Measurements from ENCODE around the gene WNT9A. TPM values are rescaled to one million over a fixed set of nuclear protein-coding genes. Genes with fewer than 3 reads are reported as not detected.
"Not testable (repeated sequence)": the region's sequence is repeated elsewhere in the genome, so short reads cannot be mapped to it uniquely, and the experiment has no call there.

WNT9A gene
- total RNA-seq, 1 experiment from 2014 or later = 22.2 TPM

DNA sequence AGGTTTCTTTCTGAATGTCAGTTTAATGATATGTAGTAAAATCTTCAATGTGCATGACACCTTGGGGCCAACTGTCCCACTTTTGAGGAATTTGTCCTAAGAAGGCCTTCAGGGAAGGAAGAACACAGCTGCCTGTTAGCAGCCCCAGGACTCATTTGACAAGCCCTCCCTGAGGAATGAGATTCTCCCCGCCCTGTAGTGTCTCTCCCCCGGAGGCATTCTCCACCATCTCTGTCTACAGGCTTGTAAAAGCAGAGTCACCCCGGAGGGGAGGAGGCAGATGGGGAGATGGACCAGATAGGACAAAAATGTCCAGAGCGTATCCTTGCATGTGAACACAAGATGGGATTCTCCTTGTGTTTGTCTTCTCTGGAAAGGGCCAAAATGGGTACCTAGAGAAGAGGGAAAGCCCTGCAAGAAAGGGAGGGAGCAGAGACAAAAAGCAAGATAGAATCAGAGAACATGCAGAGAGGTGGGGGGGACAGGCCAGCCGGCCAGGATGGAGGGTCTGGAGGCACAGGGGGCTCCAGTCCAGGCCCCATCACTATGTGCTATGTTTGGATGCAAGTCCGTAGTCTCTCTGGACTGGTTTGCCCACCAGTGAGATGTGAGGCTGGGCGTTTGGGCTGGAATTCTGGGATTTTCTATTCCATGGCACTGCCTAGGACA lies 47.0 kb upstream of the WNT9A start:
- Histone ChIP-seq H2AFZ (ENCODE audit: low read length) (no peak overlapping the region), H3K27ac (ENCODE audit: low read length) (no peak overlapping the region), H3K4me3 (ENCODE audit: low read length) (no peak overlapping the region), H4K20me1 (ENCODE audit: low read length) (no peaks in the 10 kb centered on the region), H3K4me2 (ENCODE audit: low read length) (no peak overlapping the region), H3K9ac (ENCODE audit: low read length) (no peak overlapping the region), H3K79me2 (ENCODE audit: low read length) (no peaks in the 10 kb centered on the region), H3K9me3 (ENCODE audit: low read length) (peaks cover 19% of the 10 kb centered on the region), H3K27me3 (ENCODE audit: low read length) (no peaks in the 10 kb centered on the region), H3K4me1 (ENCODE audit: insufficient read depth, low read length) (no peaks in the 10 kb centered on the region), H3K36me3 (ENCODE audit: low read depth, low read length) (no peaks in the 10 kb centered on the region), H3K9me2 (replicated peaks; ENCODE audit: low read length) (no peaks in the 10 kb centered on the region), H3F3A (ENCODE audit: low read length, unreplicated experiment) (no peaks in the 10 kb centered on the region)
- DNase-seq = no peak
- ChIA-PET CTCF (interaction anchor here (0.7 kb wide), 1 partner anchor 219 kb away, joined by 4 read pairs; no protein-coding TSS in a partner anchor), POLR2A (ENCODE audit: unreplicated experiment) (no interaction called here)
- intact Hi-C loops (cut with micrococcal nuclease) = no loop called here
- BruUV-seq (replicated peaks) = no TSS peak
- TF ChIP-seq CTCF (conservative IDR thresholded peaks at IDR 0.05; ENCODE audit: low read depth, low read length) (no peak), EZH2 (IDR thresholded peaks at IDR 0.05; ENCODE audit: low read length, unreplicated experiment) (no peak), EZH2phosphoT487 (IDR thresholded peaks at IDR 0.05; ENCODE audit: borderline replicate concordance, low read length) (no peak)
- ATAC-seq = no peak

DNA sequence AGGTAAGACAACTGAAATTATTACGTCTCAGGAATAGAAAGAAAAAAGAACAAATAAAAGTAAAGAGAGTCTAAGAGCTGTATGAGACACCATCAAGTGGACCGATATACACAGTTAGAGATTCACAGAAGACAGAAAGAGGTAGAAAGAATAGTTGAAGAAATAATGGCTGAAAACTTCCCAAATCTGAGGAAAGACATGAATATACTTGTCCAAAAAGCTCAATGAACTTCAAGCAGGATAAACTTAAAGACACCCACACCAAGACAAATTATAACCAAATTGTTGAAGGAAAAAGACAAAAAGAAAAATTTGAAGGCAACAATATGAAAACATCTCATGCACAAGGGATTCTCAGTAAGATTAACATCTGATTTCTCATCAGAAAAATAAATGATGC lies 39.4 kb upstream of the WNT9A start:
- no peak overlapping the region for H2AFZ ChIP-seq (ENCODE audit: low read length)
- H3K4me3 ChIP-seq (ENCODE audit: low read length) = no peak overlapping the region
- H3K4me1 ChIP-seq (ENCODE audit: insufficient read depth, low read length) = no peaks in the 10 kb centered on the region
- H3K27me3 ChIP-seq (ENCODE audit: low read length) = peaks cover 14% of the 10 kb centered on the region; the same call in 1 of the 2 replicates
- H3K9me3 ChIP-seq (ENCODE audit: low read length) = peaks cover 5% of the 10 kb centered on the region
- H4K20me1 ChIP-seq (ENCODE audit: low read length) = no peaks in the 10 kb centered on the region
- no peaks in the 10 kb centered on the region for H3F3A ChIP-seq (ENCODE audit: low read length, unreplicated experiment)
- H3K9me2 ChIP-seq (replicated peaks; ENCODE audit: low read length) = no peaks in the 10 kb centered on the region
- ATAC-seq = no peak
- H3K9ac ChIP-seq (ENCODE audit: low read length) = no peak overlapping the region
- DNase-seq = no peak
- H3K27ac ChIP-seq (ENCODE audit: low read length) = no peak overlapping the region
- ChIA-PET CTCF (no interaction called here), POLR2A (ENCODE audit: unreplicated experiment) (interaction anchor here (0.7 kb wide), 1 partner anchor 170 kb away, joined by 4 read pairs; no protein-coding TSS in a partner anchor)
- intact Hi-C loops (cut with micrococcal nuclease) = no loop called here
- H3K79me2 ChIP-seq (ENCODE audit: low read length) = no peaks in the 10 kb centered on the region
- H3K4me2 ChIP-seq (ENCODE audit: low read length) = no peak overlapping the region
- BruUV-seq (replicated peaks) = no TSS peak
- no peak for TF ChIP-seq EZH2 (IDR thresholded peaks at IDR 0.05; ENCODE audit: low read length, unreplicated experiment)
- no peak for TF ChIP-seq CTCF (conservative IDR thresholded peaks at IDR 0.05; ENCODE audit: low read depth, low read length)
- no peak for TF ChIP-seq EZH2phosphoT487 (IDR thresholded peaks at IDR 0.05; ENCODE audit: borderline replicate concordance, low read length)
- no peaks in the 10 kb centered on the region for H3K36me3 ChIP-seq (ENCODE audit: low read depth, low read length)

GRCh38 chr1:227975583-227976283 lies 28.0 kb upstream of the WNT9A start:
- H3K4me3 ChIP-seq (ENCODE audit: low read length); H2AFZ ChIP-seq (ENCODE audit: low read length); H3K4me2 ChIP-seq (ENCODE audit: low read length); BruUV-seq (replicated peaks); ATAC-seq; DNase-seq; H3K27me3 ChIP-seq (ENCODE audit: low read length); CTCF ChIA-PET; H3K9me3 ChIP-seq (ENCODE audit: low read length); H3K36me3 ChIP-seq (ENCODE audit: low read depth, low read length); POLR2A ChIA-PET (ENCODE audit: unreplicated experiment); H4K20me1 ChIP-seq (ENCODE audit: low read length); H3F3A ChIP-seq (ENCODE audit: low read length, unreplicated experiment); H3K27ac ChIP-seq (ENCODE audit: low read length); H3K9me2 ChIP-seq (replicated peaks; ENCODE audit: low read length); H3K4me1 ChIP-seq (ENCODE audit: insufficient read depth, low read length); H3K79me2 ChIP-seq (ENCODE audit: low read length); intact Hi-C loops (cut with micrococcal nuclease); H3K9ac ChIP-seq (ENCODE audit: low read length): not testable (repeated sequence)

- CTCF ChIA-PET; intact Hi-C loops (cut with micrococcal nuclease); H3K27ac ChIP-seq (ENCODE audit: low read length): not testable (repeated sequence)
These were observed 26.1 kb upstream of the WNT9A start for GRCh38 chr1:227973724-227974288.

More at GRCh38 chr1:227973724-227974288, 26.1 kb upstream of the WNT9A start:
- H3K9ac ChIP-seq (ENCODE audit: low read length); H3K4me2 ChIP-seq (ENCODE audit: low read length); H3K4me3 ChIP-seq (ENCODE audit: low read length); H2AFZ ChIP-seq (ENCODE audit: low read length); DNase-seq; H4K20me1 ChIP-seq (ENCODE audit: low read length); H3K36me3 ChIP-seq (ENCODE audit: low read depth, low read length); H3F3A ChIP-seq (ENCODE audit: low read length, unreplicated experiment); BruUV-seq (replicated peaks); ATAC-seq; H3K79me2 ChIP-seq (ENCODE audit: low read length); H3K9me2 ChIP-seq (replicated peaks; ENCODE audit: low read length); H3K4me1 ChIP-seq (ENCODE audit: insufficient read depth, low read length); POLR2A ChIA-PET (ENCODE audit: unreplicated experiment); H3K9me3 ChIP-seq (ENCODE audit: low read length); H3K27me3 ChIP-seq (ENCODE audit: low read length): not testable (repeated sequence)

All from PC-3 (cell line).